ENCODE measurements around the gene CPT1C.

DNA sequence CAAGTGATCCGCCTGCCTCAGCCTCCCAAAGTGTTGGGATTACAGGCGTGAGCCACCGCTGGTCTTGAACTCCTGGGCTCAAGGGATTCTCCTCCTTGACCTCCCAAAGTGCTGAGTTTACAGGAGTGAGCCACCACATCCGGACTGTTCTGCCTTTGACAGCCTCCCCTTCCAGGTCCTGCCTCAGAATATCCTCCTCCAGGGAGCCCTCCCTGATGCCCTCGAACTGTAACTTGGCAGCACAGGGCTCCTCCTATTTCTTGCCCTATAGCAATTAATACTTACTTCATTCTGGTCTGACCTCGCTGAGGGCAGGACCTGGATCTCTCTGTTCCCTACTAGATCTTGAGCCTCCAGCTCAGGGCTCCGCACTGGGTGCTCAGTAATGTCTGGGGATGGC is 5.9 kb downstream of the CPT1C start:
- TF ChIP-seq, protein P1, sequence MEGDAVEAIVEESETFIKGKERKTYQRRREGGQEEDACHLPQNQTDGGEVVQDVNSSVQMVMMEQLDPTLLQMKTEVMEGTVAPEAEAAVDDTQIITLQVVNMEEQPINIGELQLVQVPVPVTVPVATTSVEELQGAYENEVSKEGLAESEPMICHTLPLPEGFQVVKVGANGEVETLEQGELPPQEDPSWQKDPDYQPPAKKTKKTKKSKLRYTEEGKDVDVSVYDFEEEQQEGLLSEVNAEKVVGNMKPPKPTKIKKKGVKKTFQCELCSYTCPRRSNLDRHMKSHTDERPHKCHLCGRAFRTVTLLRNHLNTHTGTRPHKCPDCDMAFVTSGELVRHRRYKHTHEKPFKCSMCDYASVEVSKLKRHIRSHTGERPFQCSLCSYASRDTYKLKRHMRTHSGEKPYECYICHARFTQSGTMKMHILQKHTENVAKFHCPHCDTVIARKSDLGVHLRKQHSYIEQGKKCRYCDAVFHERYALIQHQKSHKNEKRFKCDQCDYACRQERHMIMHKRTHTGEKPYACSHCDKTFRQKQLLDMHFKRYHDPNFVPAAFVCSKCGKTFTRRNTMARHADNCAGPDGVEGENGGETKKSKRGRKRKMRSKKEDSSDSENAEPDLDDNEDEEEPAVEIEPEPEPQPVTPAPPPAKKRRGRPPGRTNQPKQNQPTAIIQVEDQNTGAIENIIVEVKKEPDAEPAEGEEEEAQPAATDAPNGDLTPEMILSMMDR (IDR thresholded peaks at IDR 0.05 in 8 of 11, conservative IDR thresholded peaks at IDR 0.05 in 3 of 11), result no peak
- TF ChIP-seq POLR2AphosphoS5 (IDR thresholded peaks at IDR 0.05), result no peak

All from spleen (tissue), 7 donors.